Measurements from ENCODE around the gene FNDC3B.

The FNDC3B gene

DNA sequence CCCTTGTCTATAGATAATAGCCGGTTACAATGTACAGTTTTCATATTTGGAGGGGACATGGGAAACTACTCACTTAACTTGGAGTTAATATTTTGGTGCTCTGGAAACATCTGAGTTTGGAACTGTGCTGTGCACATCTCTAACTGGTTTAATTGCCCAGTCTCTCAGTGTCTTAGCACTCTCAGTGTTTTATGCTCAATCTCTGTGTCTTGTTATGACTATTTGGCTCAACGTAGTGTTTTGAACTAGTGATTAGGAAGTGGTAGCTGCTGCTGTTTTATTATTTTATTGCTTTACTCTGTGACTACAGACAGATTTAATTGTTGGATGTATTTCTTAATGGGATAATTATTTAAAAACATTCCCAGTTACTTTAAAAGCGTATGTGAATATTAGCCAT, 17.0 kb downstream of the FNDC3B start:
- DNase-seq: peak in 1 of 5 experiments; percentile 39

DNA sequence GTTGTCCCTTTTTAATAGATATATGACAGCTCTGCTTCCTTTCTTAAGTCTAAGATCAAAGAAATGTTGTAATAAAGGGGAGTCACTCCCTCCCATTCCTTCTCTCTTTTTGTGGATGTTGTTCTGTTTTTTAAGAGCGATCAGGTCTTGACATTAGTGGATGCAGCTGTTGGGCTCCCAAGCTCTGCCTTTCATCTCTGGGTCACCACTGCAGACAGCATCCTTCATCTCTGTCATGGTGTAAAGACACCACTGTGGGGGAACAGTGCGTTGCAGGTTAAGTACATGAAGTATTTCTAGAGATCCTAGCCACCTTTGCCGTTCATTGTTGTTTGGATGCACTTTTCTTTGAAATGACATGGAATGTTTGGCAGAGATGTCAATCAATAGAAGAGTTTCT, 17.7 kb downstream of the FNDC3B start:
- DNase-seq: no peak

- no peak for DNase-seq
These were observed 18.4 kb downstream of the FNDC3B start for GRCh38 chr3:172057624-172058327.

DNA sequence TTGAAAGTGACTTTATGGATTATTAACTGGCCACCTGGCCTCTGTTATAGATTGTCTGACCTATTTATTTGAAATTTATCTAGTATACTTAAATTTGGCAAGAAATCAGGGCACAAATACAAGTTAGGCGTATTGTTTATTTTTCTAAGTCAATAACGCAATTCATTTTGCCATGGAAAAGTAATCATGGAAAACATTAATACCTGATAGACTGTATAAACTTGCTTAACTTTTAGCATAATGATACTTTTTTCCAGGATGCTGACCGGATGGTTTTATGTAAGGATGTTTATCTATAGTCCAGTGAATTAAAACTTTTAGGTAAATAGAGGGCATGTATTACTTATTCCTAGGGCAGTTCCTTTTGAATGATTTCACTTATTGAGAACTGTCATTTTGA, 20.2 kb downstream of the FNDC3B start:
- no peak for DNase-seq

- DNase-seq: no peak
These were observed 20.9 kb downstream of the FNDC3B start for GRCh38 chr3:172060234-172060633.

- no peak for DNase-seq
These were observed 22.4 kb downstream of the FNDC3B start for GRCh38 chr3:172061724-172062184.

- no peak for DNase-seq
These were observed 23.4 kb downstream of the FNDC3B start for GRCh38 chr3:172062761-172063160.

GRCh38 chr3:172063456-172064432, 24.4 kb downstream of the FNDC3B start:
- DNase-seq: no peak

GRCh38 chr3:172065527-172065926, 26.1 kb downstream of the FNDC3B start:
- DNase-seq: no peak

- no peak for DNase-seq
These were observed 26.8 kb downstream of the FNDC3B start for GRCh38 chr3:172065967-172066762.

- DNase-seq: no peak
These were observed 27.8 kb downstream of the FNDC3B start for GRCh38 chr3:172066880-172067796.

DNA sequence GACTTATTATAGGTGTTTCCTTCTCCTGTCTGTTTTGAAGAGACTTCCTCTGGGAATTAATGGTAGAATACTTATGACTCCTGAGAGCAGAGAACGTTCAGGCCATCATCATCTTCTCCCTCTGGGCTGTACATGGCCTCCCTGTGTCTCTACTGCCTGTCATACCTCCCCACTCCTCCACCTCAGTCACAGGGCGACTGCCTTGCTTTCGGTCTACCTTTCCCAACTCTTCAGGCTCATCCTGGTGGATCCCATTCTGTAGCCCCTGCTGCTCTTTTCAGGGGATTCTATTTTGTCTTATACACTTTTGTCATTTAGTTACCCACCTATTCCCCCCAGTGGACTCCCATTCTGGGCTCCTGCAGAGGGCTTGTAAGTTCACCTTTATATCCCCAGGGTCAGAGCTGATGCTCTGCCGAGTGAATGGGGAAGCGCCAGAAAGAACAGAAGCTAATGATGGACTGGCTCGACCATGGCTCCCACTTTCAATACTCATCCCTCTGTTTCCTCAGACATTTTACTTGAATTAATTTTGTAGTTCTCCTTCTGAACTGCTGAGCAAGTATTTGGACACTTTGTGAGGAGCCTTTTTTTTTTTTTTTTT, 28.6 kb downstream of the FNDC3B start:
- DNase-seq: no peak

GRCh38 chr3:172068977-172069376, 29.6 kb downstream of the FNDC3B start:
- no peak for DNase-seq

DNA sequence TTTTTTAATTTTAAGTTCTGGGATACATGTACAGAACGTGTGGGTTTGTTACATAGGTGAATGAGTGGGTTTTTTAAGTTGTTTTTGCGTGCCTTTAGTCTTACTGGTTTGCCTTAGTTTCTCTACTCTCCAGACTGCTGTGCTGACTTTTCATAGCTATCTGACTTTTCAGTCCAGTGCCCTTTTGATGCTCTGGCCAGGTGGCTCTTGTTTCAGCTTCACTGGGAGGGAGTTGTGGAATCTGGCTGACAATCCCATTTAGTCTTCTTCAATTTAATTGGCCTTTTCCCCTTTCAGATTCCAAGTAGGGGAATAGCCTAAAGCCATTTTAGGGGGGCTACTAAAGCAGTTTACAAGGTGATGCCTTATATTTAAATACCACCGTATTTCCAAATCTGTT, 30.1 kb downstream of the FNDC3B start:
- DNase-seq: no peak

DNA sequence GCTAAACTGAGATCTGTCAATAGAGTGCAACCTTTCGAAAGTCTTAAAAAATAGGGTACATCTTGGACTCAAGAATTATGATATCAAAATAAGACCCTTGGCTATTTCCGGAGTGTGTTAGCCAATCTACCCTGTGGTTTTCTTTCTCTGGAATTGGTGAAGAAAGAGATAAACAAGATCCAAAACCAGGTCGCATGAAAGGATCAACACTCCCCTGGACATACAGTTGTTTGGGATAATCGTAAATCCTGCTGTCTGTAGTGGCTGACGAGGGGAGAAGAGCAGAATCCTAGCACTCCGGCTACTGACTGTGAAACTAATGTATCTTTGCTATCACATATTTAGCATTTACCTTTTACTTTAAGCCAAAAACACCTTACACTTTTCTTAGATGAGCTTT, 30.9 kb downstream of the FNDC3B start:
- DNase-seq: no peak

DNA sequence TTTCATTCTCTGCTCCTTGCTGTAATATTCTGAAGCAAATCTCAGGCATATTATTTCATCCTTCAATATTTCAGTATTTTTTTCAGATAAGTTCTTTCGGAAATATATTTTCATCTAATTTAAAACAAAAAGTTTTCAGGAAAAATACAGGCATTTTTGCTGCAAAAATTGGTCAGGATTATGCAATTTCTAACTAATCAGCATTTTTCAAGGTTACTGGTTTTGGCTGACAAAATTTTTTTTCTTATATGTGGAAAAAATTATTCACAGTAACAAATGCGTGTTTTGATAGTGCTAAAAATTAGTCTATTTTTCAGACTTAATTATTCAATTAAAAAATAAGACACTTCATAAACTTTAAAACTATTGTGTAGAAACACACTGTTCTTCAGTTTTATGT, 31.4 kb downstream of the FNDC3B start:
- no peak for DNase-seq

- DNase-seq: no peak
These were observed 32.5 kb downstream of the FNDC3B start for GRCh38 chr3:172071780-172072330.

GRCh38 chr3:172072543-172072942, 33.2 kb downstream of the FNDC3B start:
- DNase-seq: no peak

DNA sequence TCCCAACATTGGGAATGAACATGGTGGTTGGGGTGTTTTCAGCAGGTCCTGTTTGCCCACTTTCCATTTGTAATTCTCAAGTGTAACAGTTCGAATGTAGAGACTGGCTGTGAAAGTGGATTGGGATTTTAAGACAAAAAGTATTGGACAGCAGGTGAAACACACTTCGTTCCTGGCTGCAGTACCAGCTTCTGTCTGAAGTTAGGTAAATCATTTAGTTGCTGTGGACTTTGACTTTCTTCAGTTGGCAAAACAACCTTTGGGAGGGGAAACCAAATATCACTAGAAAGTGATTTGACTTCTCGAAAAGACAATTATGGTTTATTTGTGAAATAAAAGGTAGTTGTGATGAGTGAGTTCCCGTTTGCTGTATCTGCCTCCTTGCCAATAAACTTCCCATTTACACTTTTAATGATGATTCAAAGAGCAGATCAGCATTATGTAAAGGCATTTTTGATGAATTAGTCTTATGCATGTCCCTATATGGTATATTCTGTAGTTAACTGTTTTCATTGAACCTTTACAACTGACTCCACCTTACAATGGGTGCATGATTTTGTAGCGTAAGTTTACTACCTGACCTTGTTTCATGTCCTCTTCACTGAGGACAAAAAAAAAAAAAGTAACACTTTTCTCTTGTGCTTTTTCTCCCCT, 34.0 kb downstream of the FNDC3B start:
- DNase-seq: no peak

DNA sequence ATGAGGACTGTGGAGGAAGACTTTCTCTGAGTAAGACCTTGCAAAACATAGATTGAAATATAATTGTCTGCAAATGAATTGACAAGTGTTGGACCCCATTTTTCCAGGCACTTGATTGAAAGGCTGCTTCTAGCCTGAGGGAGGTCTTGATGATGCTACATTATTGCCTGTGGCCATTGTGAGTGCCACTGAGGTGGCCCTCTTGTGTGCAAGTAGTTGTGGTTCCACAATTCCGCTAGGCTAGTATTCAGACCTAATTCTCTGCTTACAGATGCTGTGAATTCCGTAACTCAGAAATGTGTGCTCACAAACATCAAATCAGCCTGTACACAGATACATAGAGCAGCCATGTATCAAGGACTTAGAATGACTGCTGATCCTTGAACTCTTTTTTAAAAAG, 34.7 kb downstream of the FNDC3B start:
- no peak for DNase-seq

GRCh38 chr3:172074586-172074985, 35.2 kb downstream of the FNDC3B start:
- DNase-seq: no peak
